Mucosa of gallbladder (tissue), 1 donor: ENCODE results near the gene GAB1. TPM values are rescaled to one million over a fixed set of nuclear protein-coding genes. Genes with fewer than 3 reads are reported as not detected.
A peak's percentile ranks its signal among the peaks of the same experiment; 100 is the strongest.
"Not testable (repeated sequence)": the region's sequence is repeated elsewhere in the genome, so short reads cannot be mapped to it uniquely, and the experiment has no call there.

Experiments used
- DNase-seq: peaks from one replicate; pipeline ENCODE4 v3.0.0-alpha.2; 2020; ENCODE audit warnings: low spot score
- total RNA-seq: library from RNA; stranded (reverse); gene quantifications from one replicate; pipeline ENCODE4 v1.2.1, GENCODE V29; 2021
- donor health status: DM: no; HTN: no; CAD: no.

GAB1 gene
- total RNA-seq, 1 donor from 2014 or later, result 47.9 TPM

DNA sequence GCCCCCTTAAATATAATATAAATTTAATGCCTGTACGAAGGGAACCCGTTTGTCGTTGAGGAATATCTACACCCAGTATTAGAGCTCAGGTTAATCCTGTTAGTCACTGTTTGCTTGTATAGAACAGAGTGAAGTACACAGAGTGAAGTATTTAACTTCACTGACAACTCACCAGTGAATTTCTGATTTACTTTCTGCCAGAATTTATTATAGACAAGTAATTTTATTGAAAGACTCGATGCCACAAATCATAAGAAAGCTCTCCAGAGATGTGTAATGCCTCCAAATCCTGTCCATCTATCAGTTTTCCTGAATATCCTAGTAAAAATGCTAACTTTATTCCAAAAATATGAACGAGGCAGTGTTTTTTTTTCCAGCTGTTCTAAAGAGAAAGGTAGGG is 1.6 kb downstream of the GAB1 start:
- DNase-seq, result no peak

DNA sequence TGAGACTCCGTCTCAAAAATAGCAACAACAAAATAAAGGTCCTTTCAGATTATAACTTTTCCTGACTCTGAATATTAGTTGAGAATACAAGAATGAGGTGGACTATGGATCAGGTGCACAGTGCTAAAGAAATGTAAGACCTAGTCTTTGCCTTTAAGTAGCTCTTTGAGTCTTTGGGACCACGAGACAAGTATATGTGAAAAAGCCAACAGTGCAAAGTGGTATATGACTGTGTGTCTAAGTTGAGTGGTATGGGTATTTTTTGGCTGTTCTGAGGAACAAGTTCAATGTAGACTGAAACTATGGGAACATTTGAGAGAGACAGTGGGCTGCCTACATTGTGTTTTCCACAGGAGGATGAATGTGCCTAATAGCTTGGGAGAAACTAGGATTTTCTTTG is 2.8 kb downstream of the GAB1 start:
- DNase-seq, result no peak

DNA sequence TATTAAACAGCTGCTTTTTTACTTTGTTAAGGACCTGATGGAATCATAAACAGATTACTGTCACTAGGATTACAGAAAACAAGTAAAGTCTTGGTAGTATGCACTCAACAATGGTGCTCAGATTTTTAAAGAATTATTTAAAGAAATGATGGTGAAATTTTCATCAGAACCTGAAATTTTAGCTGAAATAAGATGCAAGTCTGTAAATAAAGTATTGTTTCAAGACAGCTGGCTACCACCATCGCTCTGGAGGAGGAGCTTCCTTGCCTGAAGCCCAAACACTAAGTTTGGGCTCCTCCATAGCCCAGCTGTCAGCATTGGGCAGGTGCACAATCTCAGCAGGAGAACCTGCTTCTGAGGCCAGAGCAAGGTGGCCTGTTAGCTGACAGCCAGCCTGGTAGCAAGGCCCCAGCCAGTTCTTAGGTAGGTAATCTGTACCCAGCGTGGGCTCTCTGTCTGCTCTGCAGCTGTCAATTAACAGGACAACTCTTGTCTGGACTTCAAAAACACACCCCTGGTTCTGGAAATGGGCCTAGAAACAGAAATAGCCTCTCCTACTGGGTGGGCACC is 4.6 kb downstream of the GAB1 start:
- DNase-seq, result no peak

DNA sequence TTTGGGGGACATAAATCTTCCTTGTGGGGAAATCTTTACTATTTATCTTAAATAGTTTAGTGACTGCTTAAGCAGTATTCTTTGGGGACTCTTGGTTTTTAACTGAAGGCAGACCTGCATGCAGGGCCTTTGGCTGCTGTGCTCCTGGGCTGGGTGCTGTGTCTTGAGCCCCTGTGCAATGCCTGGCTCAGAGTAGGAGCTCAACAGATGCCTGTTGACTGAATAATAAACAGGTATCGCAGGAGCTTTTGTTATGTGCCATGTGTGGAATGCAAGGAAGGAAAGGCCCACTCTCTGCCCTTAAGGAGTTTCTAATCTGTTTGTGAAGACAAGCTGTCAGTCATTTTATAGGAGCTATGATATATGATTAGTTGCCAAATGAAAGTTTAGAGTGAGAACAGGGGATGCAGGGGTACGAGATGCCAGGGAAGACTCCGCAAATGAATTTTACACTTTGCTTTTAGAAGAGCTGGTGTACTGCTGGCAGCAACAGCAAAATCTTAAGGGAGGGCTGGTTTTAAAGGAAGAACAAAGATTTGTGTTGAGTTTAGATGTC is 6.7 kb downstream of the GAB1 start:
- no peak for DNase-seq

DNA sequence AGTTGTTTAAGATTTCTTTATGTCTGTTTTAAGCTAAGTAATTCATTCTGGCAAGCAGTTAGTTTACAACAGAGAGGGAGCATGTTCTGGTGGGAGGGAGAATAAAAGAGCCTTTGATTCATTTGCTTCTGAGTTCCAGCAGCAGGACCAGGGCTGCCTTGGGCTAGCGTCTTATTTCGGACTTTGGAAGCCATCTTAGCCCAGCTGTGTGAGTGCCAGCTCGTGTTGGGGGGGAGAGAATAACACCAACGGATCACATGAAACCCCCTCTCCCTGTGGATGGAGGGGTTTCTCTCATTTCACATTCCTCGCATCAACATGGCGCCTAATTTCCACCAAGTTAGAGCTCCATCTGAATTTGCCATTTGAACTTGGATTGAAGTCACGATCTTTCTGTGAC is 7.4 kb downstream of the GAB1 start:
- no peak for DNase-seq

DNA sequence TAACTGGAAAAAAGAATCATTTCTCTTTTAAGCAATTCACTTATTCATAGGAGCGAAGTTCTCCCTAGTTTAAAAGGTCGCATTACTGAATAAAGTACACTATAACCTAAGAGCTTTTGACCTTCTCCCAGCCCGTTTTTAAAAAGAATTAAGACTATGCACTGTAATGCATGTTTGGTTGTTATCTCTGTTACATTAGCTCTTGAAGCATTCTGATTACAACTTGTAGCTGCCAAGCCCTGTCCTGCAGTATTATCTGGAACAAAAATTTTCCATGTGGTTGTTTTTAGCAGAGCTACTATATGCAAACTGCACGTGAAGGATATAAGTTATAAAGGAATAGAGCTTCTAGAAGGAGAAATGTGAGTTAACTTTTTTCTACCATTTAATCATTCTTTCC is 8.1 kb downstream of the GAB1 start:
- DNase-seq, result no peak

DNA sequence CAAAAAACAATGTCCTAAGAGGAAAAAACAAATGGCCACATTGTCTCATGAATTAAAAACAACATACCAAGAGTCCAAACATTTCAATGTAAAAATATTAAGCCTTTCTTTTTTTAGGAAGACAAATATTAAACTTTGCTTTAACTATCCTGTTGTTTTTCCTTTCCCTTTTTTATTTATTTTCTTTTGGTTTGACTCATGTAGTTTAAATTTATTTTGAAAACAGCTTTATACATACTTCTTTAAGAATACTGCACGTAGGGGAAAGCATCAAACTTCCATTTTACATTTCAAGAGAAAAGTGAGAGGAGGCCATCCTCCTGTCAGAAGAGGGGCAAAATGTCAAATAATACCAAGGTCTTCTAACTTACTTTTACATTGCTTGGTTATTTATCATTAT is 8.7 kb downstream of the GAB1 start:
- no peak for DNase-seq

DNA sequence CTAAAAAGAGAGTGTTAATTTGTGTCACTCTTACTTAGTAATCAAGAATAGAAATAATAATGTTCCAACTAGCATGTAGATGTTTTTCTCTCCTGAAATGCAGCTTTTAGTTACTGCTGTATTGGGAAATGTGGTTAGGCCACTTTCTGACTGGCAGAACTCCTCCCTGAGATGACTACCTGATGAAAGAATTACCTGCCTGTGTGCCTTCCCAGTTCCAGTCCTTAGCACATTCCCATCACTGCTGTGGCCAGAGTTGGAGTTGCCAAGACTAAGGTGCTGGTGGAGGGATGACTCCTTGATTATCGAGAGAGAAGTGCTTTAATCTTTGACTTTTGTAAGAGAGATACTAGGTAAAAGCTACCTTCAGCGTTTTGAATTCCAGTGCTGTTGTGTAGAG is 9.5 kb downstream of the GAB1 start:
- no peak for DNase-seq

DNA sequence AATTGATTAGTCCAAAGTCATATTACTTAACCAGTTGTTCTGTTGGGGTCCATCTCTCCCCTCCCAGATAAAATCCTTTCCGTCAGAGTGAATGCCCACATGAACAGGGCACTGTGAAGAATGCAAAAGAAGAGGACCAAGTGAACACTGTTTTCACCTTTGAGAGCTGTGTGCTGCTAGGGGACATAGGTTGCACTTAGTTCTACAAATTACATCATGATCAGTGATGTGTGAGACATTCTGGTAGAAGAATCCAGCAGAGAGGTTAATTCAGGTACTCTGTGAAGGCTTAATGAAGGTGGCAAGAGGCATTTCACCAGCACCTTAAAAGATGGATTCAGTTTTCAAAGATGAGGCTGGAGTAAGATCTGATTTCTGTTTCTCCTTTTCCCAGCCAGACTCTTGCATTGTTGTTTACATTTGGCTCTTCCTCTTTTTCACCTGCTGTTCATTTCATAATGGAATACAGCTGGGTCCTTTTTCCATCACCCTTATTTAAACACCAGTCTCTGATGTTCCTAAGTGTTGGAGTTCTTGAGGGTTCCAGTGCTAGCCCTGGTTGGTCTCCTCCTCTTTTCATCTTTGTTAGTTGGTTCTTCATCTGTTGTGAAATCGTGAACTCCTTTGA is 10.9 kb downstream of the GAB1 start:
- DNase-seq, result no peak

DNA sequence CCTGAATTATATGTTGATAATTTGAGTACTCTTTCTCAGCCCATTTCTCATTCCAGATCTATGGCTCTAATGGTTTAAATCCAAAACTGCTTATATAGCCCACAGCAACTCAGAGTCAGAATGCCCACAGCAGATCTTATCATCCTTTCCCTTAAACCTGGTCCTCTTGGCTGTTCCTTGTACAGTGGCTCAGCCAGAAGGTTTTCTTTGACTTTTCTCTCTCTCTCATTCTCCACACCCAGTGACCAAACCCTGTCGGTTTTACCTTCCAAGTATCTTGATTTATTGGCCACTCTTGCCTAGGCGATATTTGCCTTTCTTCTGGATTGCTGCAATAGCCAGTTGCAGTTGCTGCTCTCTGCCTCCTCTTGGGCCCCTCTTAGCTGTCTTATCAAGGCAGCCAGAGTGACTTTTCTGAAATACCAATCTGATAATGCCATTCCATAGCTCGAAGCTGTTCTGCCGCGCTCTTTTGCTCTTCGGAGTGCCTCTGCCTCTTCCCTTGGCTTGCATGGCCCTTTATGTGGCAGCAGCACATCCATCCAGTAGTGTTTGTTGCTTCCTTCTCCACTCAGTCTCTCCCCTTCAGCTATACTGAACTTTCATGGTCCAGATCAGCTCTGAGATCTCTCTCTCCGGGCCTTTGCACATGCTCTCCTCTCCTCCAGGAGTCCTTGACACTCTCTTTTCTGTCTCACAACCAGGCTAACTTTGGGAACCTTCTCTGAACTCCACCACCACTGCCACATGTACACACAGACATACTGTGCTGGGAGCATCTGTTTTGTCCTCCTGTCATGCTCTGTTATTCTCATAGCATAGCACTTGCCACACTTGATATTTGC is 11.8 kb downstream of the GAB1 start:
- DNase-seq, result no peak

DNA sequence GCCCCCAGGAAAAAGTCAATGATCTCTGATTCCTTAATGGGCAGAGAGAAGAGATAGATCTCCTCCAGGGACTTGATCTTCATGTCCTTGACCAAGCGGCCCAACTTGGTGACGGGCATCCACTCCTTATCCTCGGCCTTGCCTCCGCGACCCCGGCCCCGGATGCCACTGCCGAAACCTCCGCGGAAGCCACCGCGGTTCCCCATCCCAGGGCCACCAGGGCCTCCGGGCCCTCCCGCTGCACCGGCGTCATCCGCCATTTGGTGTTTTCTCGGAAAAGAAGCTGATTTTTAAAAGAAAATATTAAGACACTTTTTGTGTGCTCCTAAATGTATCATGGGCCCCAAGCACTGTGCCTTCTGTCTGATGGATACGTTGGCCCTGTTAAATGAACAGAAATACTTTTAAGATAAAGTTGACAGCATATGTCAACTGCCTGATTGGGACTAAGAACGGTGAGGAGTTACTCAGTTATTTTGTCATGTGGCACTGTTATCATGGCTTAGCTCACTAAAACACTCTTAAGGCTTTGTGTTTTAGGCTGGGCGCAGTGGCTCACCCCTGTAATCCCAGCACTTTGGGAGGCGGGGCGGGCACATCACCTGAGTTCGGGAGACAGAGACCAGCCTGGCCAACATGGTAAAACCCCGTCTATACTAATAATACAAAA is 13.3 kb downstream of the GAB1 start:
- DNase-seq, result not testable (repeated sequence)

DNA sequence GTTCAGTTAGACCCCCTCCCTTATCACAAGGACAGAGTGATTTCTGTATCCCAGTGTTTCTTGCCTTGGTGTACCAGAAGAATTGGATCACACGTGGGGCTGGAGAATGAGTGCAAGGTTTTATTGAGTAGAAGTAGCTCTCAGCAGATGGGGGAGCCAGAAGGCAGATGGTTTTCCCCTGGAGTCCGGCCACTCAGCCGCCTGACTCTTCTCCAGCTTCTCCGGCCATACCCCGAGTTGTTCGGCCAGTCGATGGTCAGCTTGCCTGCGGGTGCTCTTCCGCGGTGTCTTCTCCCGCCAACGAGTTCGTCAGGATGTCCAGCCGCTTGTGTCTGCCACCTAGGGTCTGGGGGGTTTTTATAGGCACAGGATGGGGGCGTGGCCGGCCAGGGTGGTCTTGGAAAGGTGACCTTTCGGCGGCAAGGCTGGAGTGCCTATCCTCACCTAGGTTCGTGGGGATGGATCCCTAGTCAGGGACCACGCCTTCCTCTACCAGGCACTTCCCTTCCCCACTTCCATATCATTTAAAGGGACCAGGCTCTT is 14.5 kb downstream of the GAB1 start:
- DNase-seq, result no peak

DNA sequence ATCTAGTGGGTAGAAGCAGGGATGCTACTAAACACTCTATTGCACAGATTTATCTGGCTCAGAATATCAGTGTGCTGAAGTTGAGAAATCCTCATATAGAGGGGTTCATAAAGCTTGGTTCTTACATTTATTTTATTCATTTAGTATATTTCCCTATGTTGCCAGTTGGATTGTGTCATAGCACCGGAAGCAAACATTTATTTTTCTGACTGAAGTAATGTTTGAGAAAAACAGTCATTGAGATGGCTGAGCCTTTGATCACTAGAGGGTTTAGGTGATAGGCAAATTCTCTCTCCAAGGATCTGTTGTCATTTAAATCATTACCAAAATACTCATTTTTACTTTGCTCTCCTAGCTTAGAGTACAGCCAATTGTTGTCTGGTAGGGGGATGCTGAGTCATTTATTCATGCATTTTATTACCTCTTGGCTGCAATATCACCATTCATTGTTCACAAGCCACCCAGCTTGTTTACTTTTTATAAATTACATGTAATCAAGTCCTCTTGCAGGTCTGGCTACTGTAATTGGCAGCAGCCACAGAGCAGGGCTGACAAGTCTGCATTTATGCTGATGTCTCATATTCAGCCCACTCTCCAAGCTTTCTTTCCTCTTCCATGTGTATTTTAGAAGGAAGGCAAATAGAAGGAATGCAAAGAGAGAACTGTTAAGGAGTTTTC is 15.2 kb downstream of the GAB1 start:
- DNase-seq, result no peak

DNA sequence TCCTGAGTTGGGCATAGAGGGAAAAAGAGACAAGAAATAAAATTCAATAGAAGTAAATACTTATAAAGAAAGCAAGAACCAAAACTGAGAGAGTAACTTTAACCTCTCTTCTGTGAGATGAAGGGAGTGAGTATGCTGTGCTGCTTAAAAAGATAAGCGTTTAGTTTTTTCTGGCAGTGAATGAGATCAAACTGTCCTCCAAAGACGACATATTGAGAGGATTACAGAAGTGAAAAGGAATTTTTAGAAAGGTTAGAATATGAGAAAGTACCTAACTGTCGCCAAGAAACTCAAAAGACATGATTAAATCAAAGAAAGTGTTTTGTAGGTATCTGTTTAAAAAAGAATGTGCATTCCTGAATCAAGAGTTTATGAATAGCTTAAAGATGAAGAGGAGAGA is 16.0 kb downstream of the GAB1 start:
- no peak for DNase-seq

DNA sequence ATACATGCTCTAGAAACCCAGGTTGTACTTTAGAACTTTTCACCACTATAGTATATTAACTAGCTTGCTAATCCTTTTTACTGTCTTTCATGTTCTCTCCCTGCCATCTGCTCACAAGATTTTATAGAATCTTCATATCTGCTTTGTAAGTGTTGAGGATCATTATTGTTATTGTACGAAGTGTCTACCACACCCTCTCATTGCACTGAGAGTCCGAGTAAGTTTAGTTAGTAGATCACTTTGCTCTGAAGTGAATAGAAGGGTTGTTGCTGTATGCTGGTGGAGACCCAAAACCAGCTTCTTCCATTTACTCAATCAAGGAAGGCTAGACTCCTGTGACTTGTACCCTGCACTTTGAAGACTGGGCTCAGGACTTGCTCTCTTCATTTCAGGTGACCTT is 17.1 kb downstream of the GAB1 start:
- no peak for DNase-seq

DNA sequence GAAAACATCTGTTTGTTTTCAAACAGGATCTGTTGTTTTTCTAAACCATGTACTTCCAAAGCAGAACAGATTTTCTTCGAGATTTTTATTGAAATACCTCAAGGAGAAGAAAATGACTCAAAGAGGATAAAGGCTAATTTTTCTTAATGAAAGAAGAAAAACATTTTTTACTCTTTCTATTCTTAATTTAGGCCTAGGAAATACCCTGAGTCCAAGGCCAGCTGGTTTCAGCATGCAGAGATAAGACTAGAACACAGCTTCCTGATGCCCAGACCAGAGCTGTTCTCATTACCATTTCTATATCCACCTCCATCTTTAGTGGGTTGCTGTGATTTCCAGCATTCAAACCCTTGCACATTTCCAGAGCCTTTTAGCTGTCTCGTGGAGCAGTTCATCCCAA is 18.3 kb downstream of the GAB1 start:
- DNase-seq, result no peak

DNA sequence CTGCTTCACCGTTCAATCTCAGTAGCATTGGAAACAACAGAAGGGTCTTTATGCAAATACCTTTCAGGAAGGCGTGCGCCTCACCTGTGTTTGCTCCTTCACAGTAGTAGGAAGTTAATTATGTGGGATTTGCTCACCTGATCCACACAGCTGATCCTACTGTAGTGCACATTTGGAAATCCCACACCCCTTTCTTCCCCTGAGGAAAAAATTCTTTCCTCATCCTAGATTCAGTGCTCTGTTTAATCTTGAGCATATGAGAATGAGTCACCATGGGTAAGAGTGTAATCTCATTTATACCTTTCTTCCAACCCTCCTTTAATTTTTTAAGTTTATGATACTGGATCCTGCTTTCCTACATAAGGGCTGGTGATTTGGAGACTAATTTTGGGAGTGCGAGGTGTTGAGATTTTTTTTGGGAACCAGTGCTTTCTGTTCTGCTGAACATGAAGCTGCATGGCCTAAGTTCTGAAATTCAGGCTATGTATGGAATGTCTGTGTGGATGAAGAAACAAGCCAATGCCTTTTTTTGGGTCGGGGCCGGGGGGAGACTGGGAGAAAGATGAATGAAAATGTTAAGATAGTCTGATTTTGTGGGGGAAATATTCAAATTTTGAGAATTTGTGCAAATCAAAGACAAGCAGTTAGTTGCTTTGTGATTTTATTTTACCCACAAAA is 19.0 kb downstream of the GAB1 start:
- no peak for DNase-seq

DNA sequence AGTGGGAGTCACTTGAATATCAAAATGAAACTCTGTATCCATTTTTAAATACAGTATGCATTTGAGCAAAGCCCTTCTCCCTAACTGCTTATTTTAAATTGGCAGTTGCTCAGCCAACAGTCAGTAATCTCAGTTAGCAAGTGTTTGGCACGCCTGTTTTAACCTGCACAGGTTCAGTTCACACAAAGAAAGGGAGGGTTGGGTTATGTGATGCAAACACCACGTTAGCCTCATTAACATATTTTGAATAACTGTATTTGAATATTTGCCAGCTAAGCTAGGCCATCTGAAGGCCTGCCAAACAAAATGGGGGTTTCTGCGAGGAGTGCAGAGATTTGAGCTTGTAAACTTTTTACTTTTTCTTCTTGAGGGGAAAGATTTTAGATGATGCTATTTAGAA is 19.8 kb downstream of the GAB1 start:
- peak; percentile 28 for DNase-seq

DNA sequence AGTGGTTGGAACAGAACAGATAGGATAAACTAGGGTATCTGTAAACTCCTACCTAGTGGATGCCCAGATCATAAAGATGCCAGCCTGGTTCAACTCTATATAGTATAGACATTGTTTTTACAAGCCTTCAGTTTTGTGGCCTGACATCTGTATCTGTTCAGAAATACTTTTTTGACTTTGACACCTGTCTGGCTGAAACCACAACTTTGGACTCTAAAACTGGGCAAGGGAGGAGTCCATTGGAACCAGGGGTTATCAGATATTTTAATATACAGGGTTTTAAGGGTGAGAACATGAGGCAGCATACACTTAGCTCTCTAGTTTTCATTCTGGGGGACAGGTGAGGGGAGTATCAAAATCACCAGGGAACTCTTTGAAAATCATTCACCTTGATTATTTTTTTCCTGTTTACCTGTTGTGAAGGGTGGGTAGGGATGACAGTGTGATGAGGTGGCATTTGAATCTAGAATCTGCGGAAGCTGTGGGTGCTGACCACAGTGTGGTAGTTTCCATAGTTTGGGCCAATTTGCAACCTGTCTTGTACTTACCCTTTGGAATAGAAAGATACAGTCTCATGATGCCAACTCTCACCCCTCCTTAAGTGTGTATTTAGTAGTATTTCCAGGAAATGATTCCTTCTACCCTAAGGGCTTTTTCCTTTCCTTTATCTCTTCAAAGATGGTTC is 20.6 kb downstream of the GAB1 start:
- DNase-seq, result no peak

DNA sequence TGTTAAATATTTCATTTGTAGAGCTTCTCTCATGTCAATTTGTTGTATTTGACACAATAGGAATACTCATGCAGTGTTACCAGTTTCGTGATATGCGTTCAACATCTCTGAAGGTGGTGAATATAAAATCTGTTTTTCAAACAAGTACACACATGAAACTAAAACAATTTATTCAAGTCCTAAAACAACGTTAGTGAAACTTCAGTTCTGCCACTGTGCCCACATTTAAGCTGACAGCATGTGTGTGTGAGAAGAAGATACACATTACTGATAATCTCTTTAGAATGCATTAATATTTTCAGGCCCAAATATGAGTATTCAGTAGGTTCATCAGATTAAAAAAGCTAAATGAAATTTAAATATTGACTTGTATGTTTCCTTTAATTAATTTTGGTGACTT is 21.7 kb downstream of the GAB1 start:
- DNase-seq, result no peak
